T-helper 17 cell (primary cell): ENCODE results near the gene ADSS1. TPM values are rescaled to one million over a fixed set of nuclear protein-coding genes. Genes with fewer than 3 reads are reported as not detected.

ENCODE experiments used
- ATAC-seq: fragments of 150-1000 bp; cut with Tn5 transposase; 2 replicates; pipeline ENCODE4 v1.10.0; 2021; ENCODE audit warnings: mild to moderate bottlenecking, moderate library complexity
- DNase-seq, 3 donors: peaks; one replicate each; pipeline versions ENCODE4 v3.0.0 to v3.0.0-alpha.2; 2020 to 2021
- H3K9me3 ChIP-seq: one replicate; pipeline ENCODE4 v1.7.0; 2013; ENCODE audit warnings: low read length, mild to moderate bottlenecking; ENCODE audit not compliant: control insufficient read depth, poor library complexity, severe bottlenecking
- H3K27ac Mint-ChIP-seq: one replicate; pipeline ENCODE4 v1.8.0; 2022; ENCODE audit warnings: mild to moderate bottlenecking, moderate library complexity, mixed read lengths
- H3K27me3 Mint-ChIP-seq: one replicate; pipeline ENCODE4 v1.8.0; 2022; ENCODE audit warnings: mixed read lengths
- H3K36me3 Mint-ChIP-seq: one replicate; pipeline ENCODE4 v1.8.0; 2022; ENCODE audit warnings: low read depth, mixed read lengths
- H3K4me1 Mint-ChIP-seq: one replicate; pipeline ENCODE4 v1.8.0; 2022; ENCODE audit warnings: mild to moderate bottlenecking, mixed read lengths
- H3K4me3 Mint-ChIP-seq: one replicate; pipeline ENCODE4 v1.8.0; 2022; ENCODE audit warnings: mild to moderate bottlenecking, moderate library complexity, mixed read lengths
- total RNA-seq, 4 donors: library from RNA in 2 of 4; stranded (reverse) in 2 of 4; gene quantifications; one replicate each; pipeline ENCODE4 v1.2.3 and lab custom pipeline; 2022 to 2026

Gene ADSS1
- total RNA-seq, 2 donors from 2014 or later: 2.4 to 2.9 TPM

DNA sequence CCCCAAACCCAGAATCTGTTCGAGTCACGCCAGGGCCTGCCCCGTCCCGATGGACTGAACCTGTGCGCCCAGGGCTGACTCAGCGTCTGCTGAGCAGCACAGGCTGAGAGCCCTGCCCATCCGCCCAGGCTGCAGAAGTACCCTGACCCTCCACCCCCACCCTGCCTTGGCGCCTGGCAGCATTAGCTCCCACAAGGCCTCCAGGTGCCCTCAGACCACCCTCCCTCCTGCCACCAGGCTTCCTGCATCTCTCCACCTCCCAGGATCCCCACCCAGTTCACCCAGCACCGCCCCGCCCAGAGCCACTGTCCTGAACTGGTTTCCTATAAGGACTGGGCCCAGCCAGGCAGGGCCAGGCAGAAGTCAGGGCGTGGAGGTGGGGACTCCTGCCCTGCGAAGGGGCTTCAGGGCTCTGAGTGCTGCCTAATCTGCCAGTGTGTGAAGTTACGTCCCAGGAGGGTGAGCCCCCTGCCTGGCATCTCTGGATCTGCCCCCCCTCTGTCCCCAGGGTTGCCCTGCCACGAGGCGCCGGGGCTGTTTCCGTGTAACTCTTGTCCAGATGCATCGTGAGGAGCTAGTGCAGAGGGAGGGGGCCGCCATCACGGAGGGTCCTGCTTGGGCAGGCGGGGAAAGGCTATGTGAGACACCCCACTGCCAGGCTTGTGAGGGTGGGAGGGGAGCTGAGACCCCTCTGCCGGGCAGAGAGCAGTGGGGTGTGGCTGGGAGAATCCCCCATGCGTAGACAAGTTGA is 9.1 kb downstream of the ADSS1 start:
- Mint-ChIP-seq H3K4me1 (peaks cover 2% of the 10 kb centered on the region), H3K27me3 (no peaks in the 10 kb centered on the region), H3K27ac (no peak overlapping the region), H3K36me3 (no peaks in the 10 kb centered on the region), H3K4me3 (no peak overlapping the region)
- ATAC-seq (no peak), DNase-seq (no peak)
- no peaks in the 10 kb centered on the region for H3K9me3 ChIP-seq

DNA sequence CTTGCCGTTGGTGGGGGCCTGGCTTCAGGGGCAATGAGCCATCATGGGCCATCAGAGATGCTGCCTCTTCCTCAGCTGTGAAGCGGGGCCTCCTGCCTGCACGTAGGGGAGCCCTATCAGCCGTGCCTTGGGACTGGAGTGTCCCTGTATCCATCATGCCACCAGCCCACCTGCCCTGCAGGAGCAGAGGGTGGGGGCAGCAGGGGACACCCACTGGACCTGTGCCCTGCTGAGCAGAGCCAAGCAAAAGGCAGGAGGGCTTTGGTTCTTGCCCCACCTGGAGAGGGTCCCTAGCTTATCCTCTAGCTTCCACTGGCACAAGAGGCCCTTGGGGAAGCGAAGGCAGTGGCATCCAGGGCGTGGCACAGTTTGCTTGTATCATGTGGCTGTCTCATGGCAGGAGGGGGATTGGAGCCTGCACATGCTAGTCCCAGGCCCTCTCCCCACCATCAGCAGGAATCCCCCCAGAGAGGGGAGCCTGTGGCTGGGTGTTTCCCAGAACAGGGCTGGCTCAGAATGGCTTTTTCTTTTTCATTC is 10.1 kb downstream of the ADSS1 start:
- Mint-ChIP-seq H3K27me3 (no peaks in the 10 kb centered on the region), H3K4me3 (no peak overlapping the region), H3K4me1 (peaks cover 2% of the 10 kb centered on the region), H3K27ac (no peak overlapping the region), H3K36me3 (no peaks in the 10 kb centered on the region)
- H3K9me3 ChIP-seq: no peaks in the 10 kb centered on the region
- DNase-seq (no peak), ATAC-seq (no peak)

DNA sequence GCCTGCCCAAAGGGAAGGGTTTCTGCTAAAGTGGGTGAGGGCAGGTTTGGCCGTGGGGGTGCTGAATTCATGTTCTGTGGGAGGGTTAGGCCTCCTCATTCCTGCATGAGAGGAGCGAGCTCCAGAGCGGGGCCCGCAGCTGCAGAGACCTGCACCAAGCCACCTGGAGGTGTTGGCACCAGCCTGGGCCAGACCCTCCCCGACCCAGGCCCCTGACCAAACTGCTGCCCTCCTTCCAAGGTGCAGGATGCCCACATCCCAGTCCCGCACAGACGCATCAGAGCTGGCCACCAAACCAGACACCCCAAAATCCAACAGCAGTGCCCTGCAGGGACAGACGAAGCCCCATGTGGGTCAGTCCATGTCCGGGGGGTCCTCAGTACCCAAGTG is 10.6 kb downstream of the ADSS1 start:
- H3K27me3 Mint-ChIP-seq: no peaks in the 10 kb centered on the region
- H3K4me3 Mint-ChIP-seq: no peak overlapping the region
- no peaks in the 10 kb centered on the region for H3K9me3 ChIP-seq
- no peak overlapping the region for H3K27ac Mint-ChIP-seq
- peaks cover 2% of the 10 kb centered on the region for H3K4me1 Mint-ChIP-seq
- ATAC-seq (no peak), DNase-seq (no peak)
- no peaks in the 10 kb centered on the region for H3K36me3 Mint-ChIP-seq

DNA sequence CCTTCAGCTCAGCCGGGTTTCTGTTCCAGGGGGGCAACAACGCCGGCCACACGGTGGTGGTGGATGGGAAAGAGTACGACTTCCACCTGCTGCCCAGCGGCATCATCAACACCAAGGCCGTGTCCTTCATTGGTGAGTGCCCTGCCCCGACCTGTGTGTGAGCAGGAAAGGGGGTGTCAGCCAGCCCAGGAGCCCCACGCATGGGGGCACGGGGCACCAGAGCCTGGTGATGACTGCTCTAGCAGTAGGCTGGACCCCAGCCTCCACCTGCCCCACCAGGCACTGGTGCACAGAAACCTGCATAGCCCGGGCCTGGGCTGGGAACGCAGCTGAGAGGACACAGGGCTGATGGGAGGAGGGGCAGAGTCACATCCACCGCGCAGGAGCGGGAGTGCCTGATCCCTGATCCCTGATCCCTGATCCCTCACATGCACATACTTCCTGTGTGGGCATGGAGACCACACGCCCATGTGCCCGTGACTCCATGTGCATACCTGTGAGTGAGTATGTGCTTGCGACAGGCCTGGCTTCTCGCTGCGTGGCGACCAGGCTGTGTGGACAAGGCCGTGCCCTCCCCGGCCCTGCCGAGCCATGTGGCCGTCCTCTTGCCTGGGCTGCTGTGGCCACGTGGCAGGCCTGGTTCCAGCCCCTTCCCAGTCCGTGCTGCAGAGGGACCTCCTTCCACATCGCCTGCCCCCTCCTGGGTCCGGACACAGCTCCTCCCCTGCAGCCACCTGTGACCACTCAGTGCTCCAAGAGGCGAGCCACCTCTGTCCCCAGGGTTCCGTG is 11.2 kb downstream of the ADSS1 start:
- Mint-ChIP-seq H3K27me3 (no peaks in the 10 kb centered on the region), H3K4me1 (peaks cover 3% of the 10 kb centered on the region), H3K4me3 (no peak overlapping the region), H3K27ac (no peak overlapping the region), H3K36me3 (no peaks in the 10 kb centered on the region)
- no peak for DNase-seq
- no peak for ATAC-seq
- no peaks in the 10 kb centered on the region for H3K9me3 ChIP-seq

DNA sequence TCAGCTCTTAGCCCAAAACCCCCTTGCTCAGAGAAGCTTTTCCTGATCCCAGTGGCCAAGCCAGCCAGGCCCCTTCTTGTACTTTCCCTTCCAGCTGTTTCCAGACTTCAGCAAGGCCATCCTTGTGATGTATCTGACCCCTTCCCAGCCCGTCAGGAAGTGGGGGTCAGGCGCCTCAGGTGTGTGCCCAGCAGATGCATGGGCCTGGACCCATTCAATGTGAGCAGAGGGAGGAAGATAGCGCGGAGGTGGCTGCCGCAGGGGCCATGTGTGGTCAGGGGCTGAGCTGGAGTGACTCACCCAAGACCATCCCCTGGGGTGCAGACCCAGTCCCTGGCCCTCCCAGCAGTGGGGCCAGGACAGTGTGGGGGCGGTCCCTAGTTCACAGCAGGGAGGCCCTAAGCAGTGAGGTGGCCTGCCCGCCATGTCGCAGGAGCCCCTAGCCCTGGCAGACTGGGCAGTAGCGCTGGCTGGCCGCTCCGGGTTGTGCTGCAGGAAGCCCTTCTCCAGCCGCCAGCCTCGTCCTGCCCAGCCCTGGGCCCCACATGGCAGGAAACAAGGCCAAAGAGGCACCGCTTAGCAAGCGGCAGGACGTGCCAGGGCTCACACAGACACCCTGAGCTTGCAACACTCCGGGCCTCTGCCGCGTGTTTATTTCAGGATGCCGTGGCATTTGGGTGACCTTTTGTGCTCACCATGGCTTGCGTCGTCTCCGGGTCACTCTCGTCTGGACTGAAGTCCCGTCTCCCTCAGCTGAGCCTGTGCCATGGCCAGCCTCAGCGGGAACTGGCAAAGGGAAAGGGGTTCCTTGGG is 12.0 kb downstream of the ADSS1 start:
- H3K27ac Mint-ChIP-seq: no peak overlapping the region
- no peak overlapping the region for H3K4me3 Mint-ChIP-seq
- H3K27me3 Mint-ChIP-seq: no peaks in the 10 kb centered on the region
- H3K4me1 Mint-ChIP-seq: peaks cover 4% of the 10 kb centered on the region
- H3K9me3 ChIP-seq: no peaks in the 10 kb centered on the region
- DNase-seq (no peak), ATAC-seq (no peak)
- no peaks in the 10 kb centered on the region for H3K36me3 Mint-ChIP-seq

DNA sequence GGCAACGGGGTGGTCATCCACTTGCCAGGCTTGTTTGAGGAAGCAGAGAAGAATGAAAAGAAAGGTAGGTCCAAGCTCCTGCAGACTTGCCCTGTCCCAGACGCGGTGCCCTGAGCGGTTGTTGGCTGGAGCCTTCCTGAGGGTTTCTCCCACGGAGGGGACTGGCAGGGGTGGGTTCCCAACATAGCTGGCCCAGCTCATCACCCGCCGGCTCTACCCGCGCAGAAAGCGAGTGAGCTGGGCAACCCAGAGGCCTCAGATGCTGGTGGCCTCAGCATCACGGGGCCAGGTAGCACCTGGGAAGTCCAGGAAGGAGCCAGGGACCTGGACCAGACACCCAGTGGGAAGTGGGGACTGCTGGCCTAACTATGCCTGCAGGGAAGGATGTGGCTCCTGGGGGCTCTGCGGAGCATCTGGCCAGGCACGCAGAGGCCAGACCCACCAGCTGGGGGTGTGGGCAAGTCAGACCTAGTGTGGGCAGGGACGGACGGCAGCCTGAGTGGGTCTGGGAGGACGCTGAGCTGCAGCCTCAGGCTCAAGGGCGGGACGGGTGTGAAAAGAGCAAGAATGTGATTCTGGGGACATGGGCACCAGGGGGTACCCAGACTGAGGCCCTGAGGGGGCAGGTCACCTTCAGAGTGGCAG is 14.5 kb downstream of the ADSS1 start:
- H3K4me1 Mint-ChIP-seq: peaks cover 4% of the 10 kb centered on the region
- H3K27ac Mint-ChIP-seq: no peak overlapping the region
- no peak for DNase-seq
- no peaks in the 10 kb centered on the region for H3K9me3 ChIP-seq
- H3K36me3 Mint-ChIP-seq: no peaks in the 10 kb centered on the region
- no peaks in the 10 kb centered on the region for H3K27me3 Mint-ChIP-seq
- ATAC-seq: no peak
- no peak overlapping the region for H3K4me3 Mint-ChIP-seq

DNA sequence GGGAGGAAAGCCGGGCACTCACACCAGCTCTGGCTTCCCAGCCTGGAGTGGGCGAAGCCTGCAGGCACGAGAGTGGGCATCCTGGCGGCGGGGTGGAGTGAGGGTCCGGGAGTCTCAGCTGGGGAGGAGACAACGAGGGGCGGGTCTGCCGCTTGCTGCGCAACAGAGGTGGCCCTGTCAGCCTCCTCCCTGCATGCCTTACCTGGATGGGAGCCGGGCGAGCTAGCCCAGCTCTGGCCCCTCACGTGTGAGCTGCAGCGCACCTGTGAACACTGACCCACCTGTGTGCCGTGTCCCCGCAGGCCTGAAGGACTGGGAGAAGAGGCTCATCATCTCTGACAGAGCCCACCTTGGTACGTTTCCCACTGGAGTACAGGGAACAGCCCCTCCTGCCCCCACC is 15.0 kb downstream of the ADSS1 start:
- no peaks in the 10 kb centered on the region for H3K9me3 ChIP-seq
- Mint-ChIP-seq H3K4me1 (peaks cover 4% of the 10 kb centered on the region), H3K4me3 (no peak overlapping the region), H3K27me3 (no peaks in the 10 kb centered on the region), H3K27ac (no peak overlapping the region), H3K36me3 (no peaks in the 10 kb centered on the region)
- DNase-seq (no peak), ATAC-seq (no peak)

DNA sequence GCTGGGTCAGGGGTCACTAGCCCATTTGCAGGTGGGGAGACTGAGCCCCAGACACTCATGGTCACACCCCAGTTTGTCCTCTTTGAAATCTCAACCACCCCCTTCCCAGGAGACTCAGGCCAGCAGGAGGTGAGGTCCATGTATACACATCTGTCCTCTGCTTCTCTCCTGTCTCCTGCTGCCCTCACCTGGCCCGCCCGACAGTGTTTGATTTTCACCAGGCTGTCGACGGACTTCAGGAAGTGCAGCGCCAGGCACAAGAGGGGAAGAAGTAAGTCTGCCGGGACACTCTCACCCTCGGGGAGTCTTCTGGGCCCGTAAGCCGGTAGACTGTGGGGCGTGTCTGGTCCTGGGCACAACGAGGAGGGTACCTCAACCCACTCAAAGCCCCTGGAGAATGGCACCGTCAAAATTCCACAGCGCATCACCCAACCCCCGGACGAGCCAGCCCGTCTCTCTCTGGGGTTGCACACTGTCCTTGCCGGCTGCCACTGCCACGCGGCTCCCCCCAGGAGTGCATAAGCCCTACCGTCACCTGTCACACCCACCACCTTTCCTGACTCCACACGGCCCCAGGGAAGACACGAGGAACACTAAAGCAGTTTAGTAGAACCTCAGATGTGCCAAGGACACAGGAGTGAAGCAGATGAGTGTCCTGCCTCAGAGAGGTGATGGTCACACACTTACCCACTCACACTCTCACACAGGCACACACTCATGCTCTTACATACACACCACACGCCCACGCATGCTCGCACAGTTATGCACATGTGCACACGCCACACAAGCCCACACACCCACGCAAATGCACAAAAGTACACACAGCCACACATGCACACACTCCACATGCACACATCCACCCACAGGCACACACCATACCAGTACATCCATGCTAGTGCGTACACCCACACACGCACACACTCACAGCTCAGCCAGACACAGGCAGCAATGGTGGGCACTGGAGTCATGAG is 15.8 kb downstream of the ADSS1 start:
- DNase-seq (no peak), ATAC-seq (no peak)
- Mint-ChIP-seq H3K36me3 (no peaks in the 10 kb centered on the region), H3K4me1 (peaks cover 4% of the 10 kb centered on the region), H3K27me3 (no peaks in the 10 kb centered on the region), H3K4me3 (no peak overlapping the region), H3K27ac (no peak overlapping the region)
- H3K9me3 ChIP-seq: no peaks in the 10 kb centered on the region

DNA sequence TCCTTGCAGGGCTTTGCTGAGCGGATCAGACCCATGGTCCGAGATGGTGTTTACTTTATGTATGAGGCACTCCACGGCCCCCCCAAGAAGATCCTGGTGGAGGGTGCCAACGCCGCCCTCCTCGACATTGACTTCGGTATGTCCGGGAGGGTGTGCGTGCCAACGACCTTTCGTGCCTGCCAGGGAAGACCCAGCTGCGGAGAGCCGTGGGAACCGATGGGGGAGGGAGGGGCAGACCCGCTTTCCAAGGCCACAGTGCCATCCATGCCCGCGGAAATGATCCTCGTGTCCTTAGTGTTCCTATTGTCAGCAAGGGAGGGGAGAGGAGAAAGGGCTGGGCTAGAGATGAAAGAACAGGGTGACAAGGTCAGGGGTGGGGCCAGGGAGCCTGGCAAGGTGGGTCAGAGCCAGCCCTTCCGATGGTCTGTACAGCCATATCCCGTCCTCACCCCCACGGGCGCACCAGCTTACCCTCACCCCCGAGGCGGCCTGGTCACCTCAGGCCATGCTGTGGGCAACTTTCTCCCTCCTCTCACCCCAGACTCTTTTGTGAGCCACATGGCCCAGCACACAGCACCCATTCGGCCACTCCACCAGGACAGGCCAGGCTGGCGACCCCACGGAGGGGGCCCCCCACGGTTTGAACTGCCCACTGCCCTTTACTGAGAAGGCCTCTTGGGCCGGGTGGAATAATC is 17.2 kb downstream of the ADSS1 start:
- H3K9me3 ChIP-seq: no peaks in the 10 kb centered on the region
- ATAC-seq: no peak
- no peak overlapping the region for H3K27ac Mint-ChIP-seq
- no peak for DNase-seq
- no peaks in the 10 kb centered on the region for H3K36me3 Mint-ChIP-seq
- H3K4me3 Mint-ChIP-seq: no peak overlapping the region
- no peaks in the 10 kb centered on the region for H3K27me3 Mint-ChIP-seq
- peaks cover 8% of the 10 kb centered on the region for H3K4me1 Mint-ChIP-seq

DNA sequence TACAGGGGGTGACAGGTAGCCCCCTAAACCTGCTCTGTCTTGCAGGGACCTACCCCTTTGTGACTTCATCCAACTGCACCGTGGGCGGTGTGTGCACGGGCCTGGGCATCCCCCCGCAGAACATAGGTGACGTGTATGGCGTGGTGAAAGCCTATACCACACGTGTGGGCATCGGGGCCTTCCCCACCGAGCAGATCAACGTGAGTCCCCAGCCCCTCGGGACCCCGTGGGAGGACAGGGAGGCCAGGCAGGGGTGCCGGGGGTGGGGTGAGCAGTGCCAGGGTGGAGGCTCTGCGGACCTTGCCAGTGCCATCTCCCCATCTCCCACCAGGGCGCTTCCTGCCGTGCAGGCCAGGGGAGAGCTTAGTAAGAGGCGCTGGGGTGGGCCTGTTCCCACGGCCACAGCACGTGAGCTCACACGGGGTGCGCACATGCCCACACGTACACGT is 17.8 kb downstream of the ADSS1 start:
- H3K9me3 ChIP-seq: no peaks in the 10 kb centered on the region
- Mint-ChIP-seq H3K27me3 (no peaks in the 10 kb centered on the region), H3K4me3 (no peak overlapping the region), H3K4me1 (peaks cover 9% of the 10 kb centered on the region), H3K36me3 (no peaks in the 10 kb centered on the region), H3K27ac (no peak overlapping the region)
- DNase-seq (no peak), ATAC-seq (no peak)

DNA sequence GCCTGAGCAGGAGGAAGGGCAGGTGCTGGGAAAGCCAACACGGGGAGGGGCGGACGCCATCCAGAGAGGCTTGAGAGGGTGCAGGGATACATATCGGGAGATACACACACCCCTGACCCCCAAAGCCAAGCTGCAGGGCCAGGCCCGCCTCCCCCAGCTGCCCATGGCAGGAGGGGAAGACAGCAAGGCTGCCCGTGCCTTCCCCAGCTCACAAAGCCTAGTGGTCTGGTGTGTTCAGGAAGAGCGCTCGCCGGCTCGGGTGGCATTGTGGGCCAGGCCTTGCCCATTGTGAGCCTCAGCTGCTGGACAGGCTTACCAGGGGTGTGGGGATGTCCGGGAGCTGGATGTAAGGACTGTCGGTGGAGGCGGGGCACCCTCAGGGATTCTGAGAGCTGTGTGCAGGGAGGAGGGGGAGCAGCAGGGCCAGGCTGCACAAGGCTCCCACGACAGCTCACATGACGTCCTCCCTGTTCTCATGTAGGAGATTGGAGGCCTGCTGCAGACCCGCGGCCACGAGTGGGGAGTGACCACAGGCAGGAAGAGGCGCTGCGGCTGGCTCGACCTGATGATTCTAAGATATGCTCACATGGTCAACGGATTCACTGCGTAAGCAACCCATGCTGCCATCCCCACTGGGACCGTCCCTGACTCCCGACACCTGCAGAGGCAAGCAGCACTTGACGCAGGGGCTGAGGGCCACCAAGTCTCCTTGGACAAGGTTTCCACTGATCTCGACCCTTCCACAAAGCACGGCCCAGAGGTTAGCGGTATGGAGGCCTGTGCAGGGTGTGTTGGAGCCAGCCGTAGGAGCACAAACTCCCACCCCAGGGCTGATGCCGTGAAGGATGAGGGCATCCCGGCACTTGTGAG is 18.8 kb downstream of the ADSS1 start:
- DNase-seq (no peak), ATAC-seq (no peak)
- no peak overlapping the region for H3K4me3 Mint-ChIP-seq

More for the DNA sequence above, 18.8 kb downstream of the ADSS1 start:
- no peaks in the 10 kb centered on the region for H3K9me3 ChIP-seq
- Mint-ChIP-seq H3K4me1 (peaks cover 6% of the 10 kb centered on the region), H3K36me3 (no peaks in the 10 kb centered on the region), H3K27me3 (no peaks in the 10 kb centered on the region), H3K27ac (no peak overlapping the region)
